Epithelial cell of prostate (primary cell): ENCODE results near the gene LSS.
"Not testable (repeated sequence)": the region's sequence is repeated elsewhere in the genome, so short reads cannot be mapped to it uniquely, and the experiment has no call there.

Experiments used
- DNase-seq: peaks from one replicate; pipeline ENCODE4 v3.0.0-alpha.2; 2011; ENCODE audit warnings: low read depth, low spot score
- H3K27ac ChIP-seq: fragments of 450-650 bp; 2 replicates; pipeline ENCODE4 v1.5.1; 2017; ENCODE audit warnings: mild to moderate bottlenecking

The LSS gene

GRCh38 chr21:46189959-46190490 is 38.5 kb downstream of the LSS start:
- H3K27ac ChIP-seq: no peak overlapping the region
- DNase-seq: no peak

GRCh38 chr21:46189213-46189958 is 39.2 kb downstream of the LSS start:
- DNase-seq: no peak

GRCh38 chr21:46188226-46189212 is 40.1 kb downstream of the LSS start:
- H3K27ac ChIP-seq: peak overlapping the region; percentile 61
- peak; percentile 12 for DNase-seq

More at GRCh38 chr21:46189213-46189958, 39.2 kb downstream of the LSS start:
- peak overlapping the region; percentile 61 for H3K27ac ChIP-seq

GRCh38 chr21:46187814-46188213 is 40.8 kb downstream of the LSS start:
- no peak for DNase-seq
- no peak overlapping the region for H3K27ac ChIP-seq

GRCh38 chr21:46187261-46187660 is 41.3 kb downstream of the LSS start:
- H3K27ac ChIP-seq: no peak overlapping the region
- DNase-seq: no peak

GRCh38 chr21:46185716-46186115 is 42.9 kb downstream of the LSS start:
- H3K27ac ChIP-seq: peak overlapping the region; percentile 40
- no peak for DNase-seq

- H3K27ac ChIP-seq: peak overlapping the region; percentile 40
- peak; percentile 27 for DNase-seq
Measured at GRCh38 chr21:46184625-46185555, 43.7 kb downstream of the LSS start.

GRCh38 chr21:46183910-46184624 is 44.5 kb downstream of the LSS start, which contains the start of gene SPATC1L:
Gene SPATC1L (minus strand): TSS chr21:46184459. CDS start chr21:46182816, 1,643 bp downstream.
- H3K27ac ChIP-seq: peak within 1 kb of the TSS; percentile 40
- peak; percentile 12 for DNase-seq

GRCh38 chr21:46183337-46183909 is 45.2 kb downstream of the LSS start:
- not testable (repeated sequence) for DNase-seq, H3K27ac ChIP-seq

- H3K27ac ChIP-seq: no peak overlapping the region
- DNase-seq: no peak
Measured at GRCh38 chr21:46182548-46183336, 45.8 kb downstream of the LSS start.

GRCh38 chr21:46181953-46182547 is 46.5 kb downstream of the LSS start:
- no peak overlapping the region for H3K27ac ChIP-seq

GRCh38 chr21:46181436-46181835 is 47.1 kb downstream of the LSS start:
- no peak overlapping the region for H3K27ac ChIP-seq
- no peak for DNase-seq

More at GRCh38 chr21:46181953-46182547, 46.5 kb downstream of the LSS start:
- no peak for DNase-seq

GRCh38 chr21:46180778-46181391 is 47.7 kb downstream of the LSS start:
- no peak for DNase-seq

GRCh38 chr21:46180079-46180722 is 48.4 kb downstream of the LSS start:
- DNase-seq: no peak
- no peak overlapping the region for H3K27ac ChIP-seq

More at GRCh38 chr21:46180778-46181391, 47.7 kb downstream of the LSS start:
- H3K27ac ChIP-seq: no peak overlapping the region

GRCh38 chr21:46179708-46180078 is 48.9 kb downstream of the LSS start:
- DNase-seq: no peak
- H3K27ac ChIP-seq: no peak overlapping the region

GRCh38 chr21:46178961-46179360 is 49.6 kb downstream of the LSS start:
- no peak for DNase-seq
- no peak overlapping the region for H3K27ac ChIP-seq
